Neural cell (in vitro differentiated cells): Measurements from ENCODE around the gene GLRX2. TPM values are rescaled to one million over a fixed set of nuclear protein-coding genes. Genes with fewer than 3 reads are reported as not detected.
"Not testable (repeated sequence)": the region's sequence is repeated elsewhere in the genome, so short reads cannot be mapped to it uniquely, and the experiment has no call there.

Experiments used
- H2AFZ ChIP-seq: fragments of 200-600, 300-800 bp; sonication (generic), shearing (Covaris generic); 2 replicates; pipeline ENCODE4 v1.6.0; 2014; ENCODE audit warnings: low read depth, mild to moderate bottlenecking, antibody characterized with exemption, low read length, moderate library complexity
- H3F3A ChIP-seq: fragments of 200-600 bp; shearing (Covaris generic); 2 replicates; pipeline ENCODE4 v1.6.1; 2016; ENCODE audit warnings: mild to moderate bottlenecking, moderate library complexity, mixed read lengths, antibody characterized with exemption, low read length; ENCODE audit not compliant: insufficient read depth, poor library complexity, severe bottlenecking
- H3K27ac ChIP-seq: fragments of 200-600, 300-800 bp; sonication (generic), shearing (Covaris generic); 2 replicates; pipeline ENCODE4 v1.5.1; 2014; ENCODE audit warnings: mild to moderate bottlenecking, low read length, moderate library complexity
- H3K27me3 ChIP-seq: fragments of 300-800, 200-600 bp; sonication (generic), shearing (Covaris generic); 2 replicates; pipeline ENCODE4 v1.6.0; 2014; ENCODE audit warnings: mild to moderate bottlenecking, low read depth, low read length, moderate library complexity; ENCODE audit not compliant: insufficient read depth
- H3K36me3 ChIP-seq: fragments of 300-800, 200-600 bp; sonication (generic), shearing (Covaris generic); 2 replicates; pipeline ENCODE4 v1.5.1; 2014; ENCODE audit warnings: mild to moderate bottlenecking, antibody characterized with exemption, low read length, moderate library complexity; ENCODE audit not compliant: insufficient read depth
- H3K4me2 ChIP-seq: fragments of 300-800, 200-600 bp; sonication (generic), shearing (Covaris generic); 2 replicates; pipeline ENCODE4 v1.6.0; 2014; ENCODE audit warnings: mild to moderate bottlenecking, low read length
- H3K4me3 ChIP-seq: fragments of 300-800, 200-600 bp; sonication (generic), shearing (Covaris generic); 2 replicates; pipeline ENCODE4 v1.5.1; 2014; ENCODE audit warnings: mild to moderate bottlenecking, low read length, moderate library complexity
- H3K79me2 ChIP-seq: fragments of 200-600 bp; shearing (Covaris generic); replicated peaks from 2 replicates; pipeline ENCODE4 v1.6.0; 2014; ENCODE audit warnings: mild to moderate bottlenecking, low read length, moderate library complexity; ENCODE audit not compliant: insufficient read depth
- H3K9ac ChIP-seq: fragments of 300-800, 200-600 bp; sonication (generic), shearing (Covaris generic); 2 replicates; pipeline ENCODE4 v1.6.1; 2016; ENCODE audit warnings: mild to moderate bottlenecking, low read length, mixed read lengths
- H3K9me2 ChIP-seq: fragments of 200-600 bp; shearing (Covaris generic); 2 replicates; pipeline ENCODE4 v1.6.1; 2016; ENCODE audit warnings: mild to moderate bottlenecking, low read length, mixed read lengths; ENCODE audit not compliant: insufficient read depth
- H3K9me3 ChIP-seq: fragments of 200-600, 300-800 bp; sonication (generic), shearing (Covaris generic); 2 replicates; pipeline ENCODE4 v1.6.1; 2016; ENCODE audit warnings: mild to moderate bottlenecking, mixed run types, low read length, moderate library complexity, mixed read lengths
- H4K20me1 ChIP-seq: fragments of 200-600 bp; shearing (Covaris generic); 2 replicates; pipeline ENCODE4 v1.6.1; 2016; ENCODE audit warnings: mild to moderate bottlenecking, mixed run types; ENCODE audit not compliant: insufficient read depth
- CTCF ChIP-seq: fragments of 450-650 bp; IDR thresholded peaks from 2 replicates; pipeline ENCODE4 v1.5.1; 2014; ENCODE audit warnings: antibody characterized with exemption, mild to moderate bottlenecking, moderate library complexity; ENCODE audit not compliant: poor library complexity, severe bottlenecking
- EP300 ChIP-seq: fragments of 450-650 bp; conservative IDR thresholded peaks from 2 replicates; pipeline ENCODE4 v1.6.1; 2014; ENCODE audit warnings: antibody characterized with exemption, mild to moderate bottlenecking, moderate library complexity; ENCODE audit not compliant: poor library complexity, severe bottlenecking
- SMC3 ChIP-seq: fragments of 450-650 bp; conservative IDR thresholded peaks from 2 replicates; pipeline ENCODE4 v1.6.1; 2014; ENCODE audit warnings: antibody characterized with exemption, mild to moderate bottlenecking, moderate library complexity; ENCODE audit not compliant: poor library complexity
- polyA plus RNA-seq: library from polyadenylated mRNA; depleted of rRNA; stranded (reverse); fragments of >200 nt; gene quantifications from 2 replicates; pipeline ENCODE4 v1.2.3, GENCODE V29; 2014
- small RNA-seq, 3 experiments: library from RNA; depleted of rRNA; stranded (forward); fragments of <200 nt; gene quantifications; one replicate each; pipeline ENCODE3, GENCODE V24; 2012

Gene GLRX2
- polyA plus RNA-seq, 1 donor from 2014 or later, result 6.6 TPM

DNA sequence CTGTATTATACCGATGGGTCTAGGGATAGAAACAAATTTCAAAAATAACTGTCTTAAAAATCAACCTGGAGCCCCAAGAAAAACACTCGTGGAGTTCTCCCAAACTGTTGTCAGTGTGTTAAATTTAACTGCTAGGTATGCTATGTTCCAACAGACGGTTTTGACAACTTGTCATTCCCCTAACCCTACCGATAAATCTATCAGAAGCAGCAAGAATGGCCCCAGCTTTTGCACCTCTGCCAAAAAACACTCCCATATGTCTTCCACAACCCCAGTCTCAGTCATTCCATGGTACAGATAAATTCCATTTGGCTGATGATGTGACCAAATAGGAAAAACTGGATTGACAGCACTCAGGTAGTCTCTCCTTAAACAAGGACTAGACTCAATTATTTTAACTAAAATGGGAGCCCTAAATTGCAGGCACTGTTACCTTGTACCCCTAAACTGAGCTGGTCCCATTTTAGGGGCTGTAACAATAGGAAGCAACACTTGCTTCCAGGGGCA, 51.0 kb downstream of the GLRX2 start:
- Histone ChIP-seq H3K9me2 (no peaks in the 10 kb centered on the region), H4K20me1 (no peaks in the 10 kb centered on the region), H2AFZ (no peak overlapping the region), H3K27me3 (no peaks in the 10 kb centered on the region), H3K79me2 (peaks cover 48% of the 10 kb centered on the region), H3K4me3 (no peak overlapping the region), H3F3A (no peaks in the 10 kb centered on the region), H3K9me3 (no peaks in the 10 kb centered on the region), H3K27ac (no peak overlapping the region), H3K9ac (no peak overlapping the region), H3K4me2 (no peak overlapping the region), H3K36me3 (no peaks in the 10 kb centered on the region)
- TF ChIP-seq CTCF (no peak), EP300 (no peak), SMC3 (no peak)

- not testable (repeated sequence) for H3K9me2 ChIP-seq, H3K36me3 ChIP-seq, H3F3A ChIP-seq
Measured at GRCh38 chr1:193048913-193049312, 56.3 kb downstream of the GLRX2 start.

More at GRCh38 chr1:193048913-193049312, 56.3 kb downstream of the GLRX2 start:
- H3K79me2 ChIP-seq, result peaks cover 20% of the 10 kb centered on the region
- H3K4me3 ChIP-seq, H2AFZ ChIP-seq, H3K9me3 ChIP-seq, H3K27ac ChIP-seq, H3K4me2 ChIP-seq, H3K27me3 ChIP-seq, H3K9ac ChIP-seq, H4K20me1 ChIP-seq: not testable (repeated sequence)

Small RNAs within 50 kb of the gene (small RNA-seq; reads per million reads assigned to genes)
- gene MIR1278, result 0 to 1.1 (median 0) reads per million in 3 experiments
- gene SCARNA18B, result 0 to 0.49 (median 0.08) reads per million in 3 experiments

Other genes starting within 250 kb of the GLRX2 start
- 24.4 and 28.8 TPM in 2 replicates for gene UCHL5, start 46.1 kb downstream of the GLRX2 start, polyA plus RNA-seq
- 36.7 and 41.1 TPM in 2 replicates for gene RO60, start 45.8 kb downstream of the GLRX2 start, polyA plus RNA-seq
- 10.4 and 11.9 TPM in 2 replicates for gene CDC73, start 16.6 kb upstream of the GLRX2 start, polyA plus RNA-seq
- gene B3GALT2, start 81.2 kb upstream of the GLRX2 start, polyA plus RNA-seq, result 12.3 and 12.4 TPM in 2 replicates